Lower leg skin (tissue), 3 donors: ENCODE data around the gene EHD4.

Experiments used
- CTCF ChIP-seq, 3 donors: fragments of 450-650 bp; IDR thresholded peaks; one replicate each; pipeline ENCODE4 v1.5.1; 2016; ENCODE audit warnings: antibody characterized with exemption in 3 of 3, mild to moderate bottlenecking in 3 of 3, moderate library complexity in 2 of 3
- POLR2A ChIP-seq, 2 donors: fragments of 450-650 bp; IDR thresholded peaks; one replicate each; pipeline ENCODE4 v1.6.1; 2016 to 2017; ENCODE audit warnings: antibody characterized with exemption in 2 of 2, mild to moderate bottlenecking in 1 of 2, moderate library complexity in 1 of 2

GRCh38 chr15:41996376-41996775 is 24.0 kb upstream of the EHD4 start:
- TF ChIP-seq CTCF (IDR thresholded peaks at IDR 0.05) (no peak), POLR2A (IDR thresholded peaks at IDR 0.05) (no peak)
